H1 (cell line): ENCODE data around the gene SLC12A5. TPM values are rescaled to one million over a fixed set of nuclear protein-coding genes. Genes with fewer than 3 reads are reported as not detected.

Experiments used
- CTCF ChIA-PET: fragments of 300-600 bp; sonication (Branson Sonifier 250); formaldehyde crosslinking; loops from one replicate; lab custom pipeline; 2021; ENCODE audit not compliant: partially characterized antibody; lab: Charles Lee
- POLR2A ChIA-PET: fragments of 300-600 bp; sonication (Branson Sonifier 250); formaldehyde crosslinking; loops from one replicate; lab custom pipeline; 2021; ENCODE audit warnings: inconsistent platforms; ENCODE audit not compliant: partially characterized antibody; lab: Charles Lee
- DNase-seq, 2 experiments: peaks; one replicate each; pipeline versions ENCODE4 v3.0.0 to v3.0.0-alpha.2; 2010 to 2022; ENCODE audit warnings: low spot score in 2 of 2, low read depth in 1 of 2, mixed read lengths in 1 of 2
- FAIRE-seq: peaks from 2 replicates; lab custom pipeline; 2011; peaks lifted over from hg19 to GRCh38; lab: Jason Lieb, UNC
- H2AFZ ChIP-seq: 2 replicates; pipeline ENCODE4 v1.8.1; 2012; ENCODE audit warnings: low read length, inconsistent platforms
- H2AK5ac ChIP-seq: 2 replicates; pipeline ENCODE4 v1.6.1; 2013; ENCODE audit warnings: low read depth, low read length
- H2BK120ac ChIP-seq: replicated peaks from 2 replicates; pipeline ENCODE3; 2013; ENCODE audit warnings: low read depth, low read length, inconsistent platforms
- H2BK12ac ChIP-seq: 2 replicates; pipeline ENCODE4 v1.6.1; 2013; ENCODE audit warnings: low read depth, low read length
- H2BK15ac ChIP-seq: 2 replicates; pipeline ENCODE4 v1.6.1; 2013; ENCODE audit warnings: low read length
- H2BK20ac ChIP-seq: 2 replicates; pipeline ENCODE4 v1.6.1; 2013; ENCODE audit warnings: low read length
- H2BK5ac ChIP-seq: 2 replicates; pipeline ENCODE4 v1.6.1; 2013; ENCODE audit warnings: low read depth, low read length
- H3K14ac ChIP-seq: 2 replicates; pipeline ENCODE4 v1.6.1; 2013; ENCODE audit warnings: inconsistent platforms; ENCODE audit not compliant: insufficient read length
- H3K18ac ChIP-seq: 2 replicates; pipeline ENCODE4 v1.6.1; 2013; ENCODE audit warnings: low read length; ENCODE audit errors: extremely low read depth
- H3K23ac ChIP-seq: 2 replicates; pipeline ENCODE4 v1.6.1; 2013; ENCODE audit warnings: inconsistent platforms; ENCODE audit not compliant: insufficient read length
- H3K23me2 ChIP-seq: 2 replicates; pipeline ENCODE4 v1.6.1; 2013; ENCODE audit warnings: low read depth, low read length
- H3K27ac ChIP-seq: 2 replicates; pipeline ENCODE4 v1.6.1; 2011; ENCODE audit warnings: low read depth, low read length, inconsistent platforms
- H3K27me3 ChIP-seq, 4 experiments: replicated peaks in 1 of 4; 1 replicate in 1 of 4; 2 replicates in 3 of 4; pipeline versions ENCODE4 v1.6.1 to v1.8.1; 2011 to 2013; ENCODE audit warnings: low read length in 3 of 4, mild to moderate bottlenecking in 3 of 4, inconsistent platforms in 2 of 4, mixed read lengths in 2 of 4, moderate library complexity in 1 of 4; ENCODE audit not compliant: control insufficient read depth in 3 of 4, insufficient read depth in 3 of 4; ENCODE audit errors: extremely low read depth in 1 of 4
- H3K36me3 ChIP-seq, 4 experiments: 2 replicates each; pipeline versions ENCODE4 v1.6.1 to v1.8.1; 2011 to 2013; ENCODE audit warnings: mild to moderate bottlenecking in 4 of 4, low read length in 3 of 4, moderate library complexity in 2 of 4, control low read depth in 1 of 4, inconsistent platforms in 1 of 4; ENCODE audit not compliant: insufficient read depth in 4 of 4, control insufficient read depth in 2 of 4
- H3K4ac ChIP-seq: replicated peaks from 2 replicates; pipeline ENCODE3; 2013; ENCODE audit warnings: low read length, low read depth, mixed read lengths, inconsistent platforms; ENCODE audit not compliant: insufficient read length
- H3K4me1 ChIP-seq, 4 experiments: replicated peaks in 1 of 4; 1 replicate in 1 of 4; 2 replicates in 3 of 4; pipeline versions ENCODE4 v1.6.1 to v1.8.1; 2011 to 2013; ENCODE audit warnings: low read length in 3 of 4, inconsistent platforms in 2 of 4, mixed read lengths in 1 of 4; ENCODE audit not compliant: insufficient read depth in 4 of 4, control insufficient read depth in 3 of 4
- H3K4me2 ChIP-seq, 2 experiments: 2 replicates each; pipeline versions ENCODE4 v1.6.1 to v1.8.1; 2011 to 2013; ENCODE audit warnings: low read depth in 2 of 2, low read length in 2 of 2, control low read depth in 1 of 2, inconsistent platforms in 1 of 2, mild to moderate bottlenecking in 1 of 2; ENCODE audit not compliant: insufficient read depth in 1 of 2
- H3K4me3 ChIP-seq, 4 experiments: fragments of 200-600, 300-600 bp in 1 of 4; sonication (generic), shearing (Covaris generic), sonication (Bioruptor Twin) in 1 of 4; 2 replicates each; pipeline versions ENCODE4 v1.5.1 to v1.8.1; 2011 to 2016; ENCODE audit warnings: low read length in 4 of 4, low read depth in 3 of 4, control low read depth in 2 of 4, inconsistent platforms in 2 of 4, mild to moderate bottlenecking in 2 of 4, mixed read lengths in 1 of 4, moderate library complexity in 1 of 4; ENCODE audit not compliant: insufficient read depth in 2 of 4; ENCODE audit errors: extremely low read depth in 1 of 4
- H3K56ac ChIP-seq: replicated peaks from 2 replicates; pipeline ENCODE3; 2013; ENCODE audit warnings: low read depth, mild to moderate bottlenecking, mixed read lengths, low read length, inconsistent platforms; ENCODE audit not compliant: insufficient read length
- H3K79me1 ChIP-seq: 2 replicates; pipeline ENCODE4 v1.6.1; 2013; ENCODE audit warnings: low read depth, low read length, control low read depth
- H3K79me2 ChIP-seq, 2 experiments: 2 replicates each; pipeline versions ENCODE4 v1.6.1 to v1.8.1; 2012 to 2013; ENCODE audit warnings: low read length in 2 of 2, mild to moderate bottlenecking in 2 of 2, inconsistent platforms in 1 of 2; ENCODE audit not compliant: insufficient read depth in 2 of 2, control insufficient read depth in 1 of 2
- H3K9ac ChIP-seq, 4 experiments: replicated peaks in 1 of 4; 1 replicate in 1 of 4; 2 replicates in 3 of 4; pipeline versions ENCODE4 v1.6.1 to v1.8.1; 2011 to 2013; ENCODE audit warnings: low read depth in 3 of 4, low read length in 3 of 4, control low read depth in 2 of 4, mild to moderate bottlenecking in 2 of 4, moderate library complexity in 2 of 4, inconsistent platforms in 1 of 4; ENCODE audit errors: extremely low read depth in 1 of 4
- H3K9me3 ChIP-seq, 2 experiments: 2 replicates each; pipeline versions ENCODE4 v1.6.1 to v1.8.1; 2012 to 2013; ENCODE audit warnings: mild to moderate bottlenecking in 2 of 2, moderate library complexity in 2 of 2, control low read depth in 1 of 2, inconsistent platforms in 1 of 2, low read depth in 1 of 2, low read length in 1 of 2, mixed read lengths in 1 of 2; ENCODE audit not compliant: insufficient read depth in 2 of 2
- H4K20me1 ChIP-seq, 2 experiments: replicated peaks in 1 of 2; 2 replicates each; pipeline versions ENCODE3 to v1.8.1; 2011 to 2013; ENCODE audit warnings: inconsistent platforms in 2 of 2, low read length in 2 of 2, mild to moderate bottlenecking in 1 of 2; ENCODE audit not compliant: insufficient read depth in 2 of 2, control insufficient read depth in 1 of 2
- H4K5ac ChIP-seq: 2 replicates; pipeline ENCODE4 v1.6.1; 2013; ENCODE audit warnings: low read length, low read depth, mixed read lengths, inconsistent platforms; ENCODE audit not compliant: insufficient read length
- H4K8ac ChIP-seq: 2 replicates; pipeline ENCODE4 v1.8.0; 2013; ENCODE audit warnings: mild to moderate bottlenecking, moderate library complexity, low read length, inconsistent platforms; ENCODE audit not compliant: insufficient read depth; ENCODE audit errors: extremely low read depth
- H4K91ac ChIP-seq: replicated peaks from 2 replicates; pipeline ENCODE3; 2013; ENCODE audit warnings: low read length, mixed read lengths, inconsistent platforms; ENCODE audit not compliant: insufficient read length
- EZH2 ChIP-seq: fragments of 200-600 bp; sonication (generic); IDR thresholded peaks from 2 replicates; pipeline ENCODE4 v1.7.1; 2012; ENCODE audit warnings: low read depth, mild to moderate bottlenecking, moderate library complexity, low read length, inconsistent platforms; ENCODE audit not compliant: severe bottlenecking
- JUND ChIP-seq: IDR thresholded peaks from 2 replicates; pipeline ENCODE4 v1.6.1; 2011; ENCODE audit warnings: mild to moderate bottlenecking, improper control_type of control experiment, low read length
- POLR2AphosphoS5 ChIP-seq: IDR thresholded peaks from 2 replicates; pipeline ENCODE4 v1.6.1; 2011; ENCODE audit warnings: low read depth, low read length
- RBBP5 ChIP-seq: IDR thresholded peaks from 2 replicates; pipeline ENCODE4 v1.7.1; 2012; ENCODE audit warnings: low read depth, mild to moderate bottlenecking, inconsistent platforms, low read length, moderate library complexity, borderline replicate concordance
- RFX5 ChIP-seq: IDR thresholded peaks from 2 replicates; pipeline ENCODE4 v1.6.1; 2011; ENCODE audit warnings: low read depth, low read length, improper control_type of control experiment, borderline replicate concordance
- SAP30 ChIP-seq: fragments of 300-600 bp; sonication (generic); IDR thresholded peaks from 2 replicates; pipeline ENCODE4 v1.7.1; 2012; ENCODE audit warnings: low read length, moderate library complexity, mild to moderate bottlenecking, inconsistent platforms; ENCODE audit not compliant: insufficient read depth, insufficient replicate concordance
- SIX5 ChIP-seq: IDR thresholded peaks from 2 replicates; pipeline ENCODE4 v1.6.1; 2011; ENCODE audit warnings: mild to moderate bottlenecking, low read depth, low read length
- USF2 ChIP-seq: IDR thresholded peaks from 2 replicates; pipeline ENCODE4 v1.6.1; 2011; ENCODE audit warnings: low read length, improper control_type of control experiment
- ZNF274 ChIP-seq: IDR thresholded peaks from 2 replicates; pipeline ENCODE4 v1.7.0; 2012; ENCODE audit warnings: low read length, borderline replicate concordance; ENCODE audit errors: extremely low read depth
- WGBS, 2 experiments: shearing (Covaris generic) in 1 of 2; methylation state at CpG; one replicate each; pipeline versions ENCODE4 v1.1.6 to v1.1.7; 2013 to 2015; ENCODE audit warnings: low lambda C conversion rate in 2 of 2, mixed read lengths in 2 of 2, inconsistent platforms in 1 of 2, low coverage in 1 of 2, missing lambda C conversion rate in 1 of 2; ENCODE audit not compliant: insufficient replicate concordance in 2 of 2, insufficient coverage in 1 of 2, insufficient read length in 1 of 2; ENCODE audit errors: extremely low coverage in 1 of 2, missing lambda C conversion rate in 1 of 2; 5-methylcytosine and 5-hydroxymethylcytosine counted together
- polyA plus RNA-seq, 7 experiments: library from polyadenylated mRNA; depleted of rRNA in 3 of 7; stranded (reverse) in 5 of 7; unstranded in 2 of 7; fragments of >200 nt in 5 of 7; fragments of 200-250 nt in 2 of 7; gene quantifications; 1 replicate in 5 of 7; 2 replicates in 1 of 7; 4 replicates in 1 of 7; pipeline versions ENCODE4 v1.2.1 to v1.2.3, GENCODE V29; 2011 to 2013; ENCODE audit warnings: missing spikeins in 2 of 7, mixed read lengths in 2 of 7
- total RNA-seq: library from RNA; stranded (reverse); fragmentation: NEBNext Ultra II Directional; extraction: Animal tissue kit (Norgen Biotek cat#: 25700); gene quantifications from 2 replicates; pipeline ENCODE4 v1.2.1, GENCODE V29; 2021
- TF ChIP-seq, protein P1 (sequence below): IDR thresholded peaks from 2 replicates; pipeline ENCODE4 v1.6.1; 2012; ENCODE audit warnings: inconsistent platforms

SLC12A5 gene
- total and polyA plus RNA-seq, 2 of the 8 experiments (the other 6 are each of a cell fraction or from before 2014, with no cell fraction given): 1.9 to 7.3 TPM

DNA sequence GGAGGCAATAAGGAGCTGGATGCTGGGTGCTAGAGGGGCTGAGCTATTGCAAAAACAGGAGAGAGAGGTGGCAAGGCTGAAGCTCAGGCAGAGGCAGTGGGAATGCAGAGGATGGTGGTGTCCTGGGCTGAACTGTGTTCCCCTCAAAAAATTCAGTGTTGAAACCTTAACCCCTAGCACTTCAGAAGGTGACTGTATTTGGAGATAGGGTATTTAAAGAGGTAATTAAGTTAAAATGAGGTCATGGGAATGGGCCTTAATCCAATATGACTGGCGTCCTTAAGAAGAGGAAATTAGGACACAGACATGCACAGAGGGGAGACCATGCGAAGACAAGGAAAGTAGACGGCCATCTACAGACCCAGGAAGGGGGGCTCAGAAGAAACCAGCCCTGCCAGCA lies 31.8 kb upstream of the SLC12A5 start:
- Histone ChIP-seq H3K4ac (no peak overlapping the region), H3K4me3 (no peak overlapping the region), H3K9me3 (no peaks in the 10 kb centered on the region), H4K5ac (no peak overlapping the region), H3K4me2 (no peak overlapping the region), H3K23ac (no peak overlapping the region), H3K79me1 (no peaks in the 10 kb centered on the region), H2AFZ (no peak overlapping the region), H2BK12ac (0 out of 2 replicates have a peak overlapping the region, but pooled peaks have one; percentile 2), H2BK20ac (no peak overlapping the region), H2BK5ac (no peak overlapping the region), H3K27ac (no peak overlapping the region), H3K23me2 (no peaks in the 10 kb centered on the region), H4K91ac (no peak overlapping the region), H3K14ac (no peak overlapping the region), H3K56ac (no peak overlapping the region), H2BK15ac (no peak overlapping the region), H3K18ac (no peak overlapping the region), H4K20me1 (no peaks in the 10 kb centered on the region), H4K8ac (no peak overlapping the region), H3K4me1 (peaks cover 0 to 13% (median 6%) of the 10 kb centered on the region in 4 experiments; a peak in 6 of 7 replicates), H3K36me3 (no peaks in the 10 kb centered on the region), H3K27me3 (no peaks in the 10 kb centered on the region), H2AK5ac (no peak overlapping the region), H3K9ac (no peak overlapping the region; a peak in 1 of 7 replicates), H2BK120ac (no peak overlapping the region), H3K79me2 (no peaks in the 10 kb centered on the region)
- 55% methylated on average over 3 of the region's 3 CpGs; no CpG with 5 or more reads in 1 of the 2 experiments for WGBS, 2 experiments
- ChIA-PET POLR2A (interaction anchor here (1.0 kb wide), 1 partner anchor 17 kb away, joined by 3 read pairs; no protein-coding TSS in a partner anchor), CTCF (interaction anchor here (0.7 to 14.5 kb wide), 8 partner anchors 8 to 432 kb away, joined by 3 to 114 read pairs (median 3); no protein-coding TSS in a partner anchor)
- FAIRE-seq: no peak
- DNase-seq: no peak
- TF ChIP-seq USF2: no peak
- no peak for TF ChIP-seq POLR2AphosphoS5
- no peak for TF ChIP-seq SIX5
- TF ChIP-seq RBBP5: no peak
- no peak for TF ChIP-seq EZH2
- TF ChIP-seq, protein P1, sequence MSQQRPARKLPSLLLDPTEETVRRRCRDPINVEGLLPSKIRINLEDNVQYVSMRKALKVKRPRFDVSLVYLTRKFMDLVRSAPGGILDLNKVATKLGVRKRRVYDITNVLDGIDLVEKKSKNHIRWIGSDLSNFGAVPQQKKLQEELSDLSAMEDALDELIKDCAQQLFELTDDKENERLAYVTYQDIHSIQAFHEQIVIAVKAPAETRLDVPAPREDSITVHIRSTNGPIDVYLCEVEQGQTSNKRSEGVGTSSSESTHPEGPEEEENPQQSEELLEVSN: no peak
- TF ChIP-seq RFX5: no peak
- no peak for TF ChIP-seq SAP30
- TF ChIP-seq JUND: no peak
- no peak for TF ChIP-seq ZNF274
